Activated T-helper 1 cell treated with Interleukin-2 at 50 U/mL for 16 hours (primary cell): Measurements from ENCODE around the gene GAB3.

Source experiments
- DNase-seq: peaks from one replicate; pipeline ENCODE4 v3.0.0-alpha.2; 2020; ENCODE audit warnings: low read depth

Gene GAB3

DNA sequence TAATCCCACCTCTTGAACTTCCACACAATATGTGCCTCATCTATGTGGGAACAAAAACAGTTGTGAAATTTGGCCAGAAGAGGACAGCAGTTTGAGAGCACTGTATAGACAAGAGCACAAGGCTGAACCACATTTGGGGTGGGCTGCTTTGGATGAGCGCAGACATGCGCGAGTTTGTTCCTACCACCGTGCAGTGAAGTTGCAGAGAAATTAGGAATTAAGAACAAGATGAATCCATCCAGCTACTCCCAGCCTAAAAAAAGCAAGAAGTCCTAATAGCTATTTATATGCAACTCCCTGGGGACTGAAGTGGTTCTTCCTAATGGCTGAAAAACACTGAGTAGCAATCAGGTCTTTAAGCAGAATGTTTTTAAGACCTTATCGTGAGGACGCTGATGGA is 1.0 kb downstream of the GAB3 start:
- DNase-seq = no peak

DNA sequence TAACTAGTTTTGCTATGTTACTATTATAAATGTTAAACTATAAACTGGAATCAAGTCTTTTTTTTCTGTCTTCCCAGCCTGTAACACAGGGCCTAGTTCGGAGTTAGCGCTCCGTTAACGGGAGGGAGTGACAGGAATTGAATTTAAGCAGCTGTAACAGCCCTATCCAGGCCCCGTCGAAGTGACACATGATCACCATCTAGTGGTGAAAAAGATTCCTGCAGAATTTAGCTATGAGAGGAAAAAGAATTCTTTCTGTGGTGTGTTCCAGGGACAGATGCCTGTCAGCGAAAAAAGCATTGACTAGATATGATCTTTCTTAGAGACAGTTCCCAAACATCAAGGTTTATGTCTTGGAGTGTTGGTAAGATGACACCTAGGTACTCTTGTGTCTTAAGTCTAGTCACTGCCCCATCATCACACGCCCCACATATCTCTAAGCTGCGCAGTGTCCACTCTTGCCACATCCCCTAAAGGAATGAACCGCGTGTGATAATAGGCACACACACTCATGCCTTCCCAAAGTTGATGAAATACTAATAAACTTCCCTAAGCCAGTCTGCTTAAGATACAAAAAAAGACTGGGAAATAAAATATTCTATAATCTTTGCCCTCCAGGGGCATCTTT is 2.1 kb downstream of the GAB3 start:
- no peak for DNase-seq

DNA sequence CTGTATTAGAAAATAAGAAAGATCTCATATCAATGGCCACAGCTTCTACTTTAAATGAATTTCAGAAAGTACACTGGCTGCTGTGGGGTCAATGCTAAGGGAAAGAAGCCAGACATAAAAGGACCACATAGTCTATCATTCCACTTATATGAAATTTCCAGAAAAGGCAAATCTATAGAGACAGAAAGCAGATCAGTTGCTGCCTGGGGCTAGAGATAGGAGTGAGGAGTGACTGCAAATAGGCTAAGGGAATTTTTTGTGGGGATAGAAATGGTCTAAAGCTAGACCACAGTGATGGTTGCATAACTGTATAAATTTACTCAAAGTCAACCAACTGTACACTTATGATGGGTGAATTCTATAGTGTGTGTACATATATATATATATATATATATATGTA is 8.3 kb downstream of the GAB3 start:
- DNase-seq = no peak

DNA sequence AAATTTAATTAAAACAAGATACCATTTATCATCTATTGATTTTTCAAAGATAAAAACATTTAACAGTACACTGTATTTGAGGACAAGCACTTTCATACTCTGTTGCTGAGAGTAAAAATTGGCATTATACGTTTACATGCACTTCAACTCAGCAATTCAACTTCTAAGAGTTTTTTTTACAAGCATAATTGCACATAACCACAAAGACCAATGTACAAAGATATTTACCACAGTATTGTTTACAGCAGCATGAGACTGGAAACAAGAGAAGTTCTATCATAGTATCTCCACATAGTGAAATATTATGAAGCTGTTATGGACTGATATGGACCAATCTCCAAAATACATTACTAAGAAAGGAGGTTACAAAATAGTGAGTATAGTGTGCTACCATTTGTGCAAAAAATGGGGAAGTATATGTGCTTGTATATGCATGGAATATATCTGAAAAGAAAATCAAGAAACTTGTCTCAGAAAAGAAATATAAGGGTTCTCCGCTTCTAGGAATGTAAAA is 10.9 kb downstream of the GAB3 start:
- DNase-seq = no peak

DNA sequence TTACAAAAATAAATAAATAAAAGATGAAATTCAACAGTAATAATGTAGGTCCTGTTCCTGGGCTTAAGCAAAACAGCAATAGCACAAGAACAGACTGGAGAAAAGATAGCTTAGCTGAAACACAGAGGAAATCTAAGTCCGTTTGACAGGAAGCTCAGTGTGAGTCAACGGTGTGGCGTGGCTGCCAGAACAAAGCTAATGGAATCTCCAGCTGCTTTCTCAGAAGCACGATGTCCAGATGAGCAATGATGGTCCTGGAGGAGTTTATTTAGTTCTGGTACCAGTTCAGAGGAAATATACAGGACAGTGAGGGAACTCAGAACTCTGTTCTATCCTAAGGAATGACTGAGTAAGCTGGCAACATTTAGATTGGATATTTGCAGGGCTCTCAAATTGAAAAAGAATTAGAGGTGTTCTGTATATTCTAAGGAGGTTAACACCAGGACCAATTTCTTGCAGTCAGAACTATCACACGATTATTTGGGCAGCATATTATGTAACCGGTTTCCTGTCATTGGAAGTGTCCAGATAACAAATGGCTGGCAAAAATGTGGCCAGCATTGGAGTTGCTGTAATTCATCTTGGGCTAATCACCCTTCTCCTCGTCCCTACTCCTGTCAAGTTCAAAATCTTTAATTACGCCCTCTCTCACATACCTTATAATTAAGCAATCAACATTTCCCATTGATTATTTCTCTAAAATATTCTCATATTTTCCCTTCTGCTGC is 12.7 kb downstream of the GAB3 start:
- no peak for DNase-seq

DNA sequence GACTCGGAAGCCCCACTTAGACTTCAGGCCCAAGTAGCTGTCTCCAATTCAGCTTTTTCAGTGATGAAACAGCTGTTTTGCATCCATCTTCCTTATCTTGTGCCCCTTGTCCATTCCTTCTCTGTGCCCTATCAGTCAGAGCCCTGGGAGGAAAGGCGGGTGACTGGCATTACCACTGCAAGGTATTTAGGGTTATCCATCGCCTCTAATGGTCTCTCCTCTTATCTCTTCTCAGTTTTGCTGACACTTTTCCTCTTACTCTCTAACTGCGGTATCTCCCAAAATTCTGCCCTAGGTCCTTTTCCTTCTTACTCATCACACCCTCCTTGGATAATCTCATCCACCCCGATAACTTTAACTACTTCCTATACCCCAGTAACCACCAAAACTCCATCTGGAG is 13.7 kb downstream of the GAB3 start:
- no peak for DNase-seq

DNA sequence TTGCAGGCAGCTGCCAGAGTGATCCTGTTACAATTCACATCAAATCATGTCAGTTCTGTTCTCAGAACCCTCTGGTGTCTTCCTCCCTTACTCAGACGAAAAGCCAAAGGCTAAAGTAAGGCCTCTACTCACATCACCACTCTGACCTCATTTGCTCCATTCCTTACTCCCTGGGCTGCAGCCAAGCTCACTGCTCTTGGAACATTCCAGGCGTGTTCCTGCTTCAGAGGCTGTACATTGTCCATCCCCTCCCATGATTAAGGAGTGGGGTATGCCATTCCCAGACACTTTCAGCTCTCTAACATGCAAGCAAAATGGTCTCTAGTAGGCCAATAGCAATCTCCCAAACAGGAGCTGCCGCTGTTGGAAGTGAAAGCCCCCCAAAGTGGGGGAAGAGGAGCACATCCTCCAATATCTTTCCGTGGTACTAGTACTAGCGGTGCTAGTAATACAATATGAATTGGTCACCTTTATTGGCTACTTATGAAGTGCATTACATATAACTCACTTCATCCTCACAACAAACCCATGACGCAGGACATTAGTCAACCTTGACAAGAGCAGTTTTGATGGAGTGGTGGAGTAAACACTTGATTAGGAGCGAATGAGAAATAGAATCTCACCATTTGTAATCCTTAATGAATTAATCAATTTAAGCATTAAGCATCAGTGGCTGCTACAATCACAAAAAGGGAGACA is 15.0 kb downstream of the GAB3 start:
- no peak for DNase-seq

DNA sequence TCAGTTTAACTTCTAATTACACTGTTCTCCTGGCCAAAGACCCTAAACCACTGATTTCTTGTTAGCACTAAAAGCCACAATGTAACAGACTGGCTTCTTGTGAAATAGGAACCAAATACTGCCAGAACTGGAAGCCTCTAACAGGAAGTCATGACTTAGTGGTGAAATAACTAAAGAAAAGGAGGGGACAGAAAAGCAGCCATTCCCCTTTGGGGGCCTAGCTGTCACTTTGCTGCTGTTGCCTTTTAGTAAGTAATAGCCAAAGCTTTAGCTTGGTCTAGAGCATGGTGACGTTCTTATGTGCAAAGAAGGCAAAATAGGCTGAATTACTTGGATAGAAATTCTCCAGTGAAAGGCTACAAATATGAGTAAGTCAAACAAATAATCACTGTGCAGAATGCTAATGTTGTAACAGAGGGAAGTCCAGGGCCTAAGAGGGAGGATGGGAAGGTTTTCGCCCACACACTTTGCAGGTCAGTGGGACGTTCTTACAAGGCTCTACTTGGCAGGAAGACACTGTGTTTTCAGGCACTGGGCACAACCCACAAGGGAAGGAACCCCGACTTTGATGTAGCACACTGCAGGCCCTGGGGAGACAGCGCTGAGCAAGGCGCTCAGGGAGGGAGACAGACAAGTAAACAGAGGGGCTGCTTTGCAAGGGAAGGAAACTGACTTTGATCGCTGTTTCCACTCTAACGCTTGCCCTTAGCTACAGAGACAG is 16.7 kb downstream of the GAB3 start:
- no peak for DNase-seq

DNA sequence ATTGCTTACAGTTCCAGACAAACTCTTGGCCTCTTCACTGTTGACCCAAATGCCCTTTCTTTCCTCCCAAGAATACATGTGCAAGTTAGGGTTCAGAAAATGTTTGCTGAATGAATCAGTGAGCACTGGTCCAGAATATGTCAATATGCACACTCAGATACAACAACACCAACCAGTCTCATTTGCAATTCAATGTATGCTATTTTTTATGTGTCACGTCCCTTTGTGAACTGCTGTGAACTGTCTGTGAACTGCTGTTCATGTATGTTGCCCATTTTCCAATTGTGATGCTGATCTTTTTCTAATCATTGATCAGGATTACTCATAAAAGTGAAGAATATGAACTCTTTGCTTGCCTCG is 17.8 kb downstream of the GAB3 start:
- no peak for DNase-seq

DNA sequence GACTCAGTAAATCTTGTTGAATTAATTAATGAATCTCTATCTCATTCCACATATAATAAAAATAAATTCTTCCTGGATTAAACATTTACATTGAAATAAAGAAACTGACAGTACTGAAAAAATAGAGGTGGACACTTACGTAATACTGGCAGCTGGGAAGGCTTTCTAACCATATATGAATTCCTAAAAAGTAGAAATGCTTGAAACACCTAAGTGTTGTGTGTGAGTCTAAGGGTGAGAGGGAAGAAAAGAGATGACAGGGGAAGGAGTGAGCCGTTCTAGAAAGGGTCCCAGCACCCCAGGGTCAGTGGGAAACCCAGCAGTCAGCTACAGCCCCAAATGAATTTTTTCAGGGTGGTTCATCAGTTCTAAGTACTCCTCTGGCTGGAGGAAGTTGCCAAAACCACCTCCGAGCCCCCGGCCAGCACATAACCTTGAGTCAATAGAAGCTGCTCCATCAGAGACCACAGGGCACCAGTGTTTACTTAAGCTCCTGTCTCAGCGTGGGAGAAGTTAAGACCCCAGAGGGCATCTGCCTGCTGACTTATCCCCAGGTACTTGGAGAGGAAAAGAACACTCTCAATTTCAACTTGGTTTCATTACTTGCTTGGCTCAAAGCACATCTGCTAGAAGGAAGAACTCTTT is 18.3 kb downstream of the GAB3 start:
- DNase-seq = no peak

DNA sequence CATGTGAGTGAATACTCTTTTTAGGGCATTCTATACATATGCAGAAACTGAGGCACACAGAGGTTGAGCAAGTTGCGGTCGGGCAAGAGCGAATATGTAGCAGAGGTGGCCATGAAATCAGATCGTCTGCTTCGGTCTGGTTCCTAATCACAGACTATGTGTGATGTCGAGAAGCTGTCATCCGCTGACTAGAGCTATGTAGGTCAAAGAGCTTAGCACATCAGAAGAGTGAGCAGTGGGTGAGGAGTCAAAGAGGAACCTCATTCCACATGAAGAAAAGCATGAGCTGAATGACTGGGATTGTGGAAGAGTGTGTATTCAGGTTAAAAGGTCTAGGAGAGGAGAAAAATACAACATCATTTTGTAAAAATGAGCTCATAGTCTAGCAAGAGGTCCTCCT is 19.0 kb downstream of the GAB3 start:
- DNase-seq = no peak

DNA sequence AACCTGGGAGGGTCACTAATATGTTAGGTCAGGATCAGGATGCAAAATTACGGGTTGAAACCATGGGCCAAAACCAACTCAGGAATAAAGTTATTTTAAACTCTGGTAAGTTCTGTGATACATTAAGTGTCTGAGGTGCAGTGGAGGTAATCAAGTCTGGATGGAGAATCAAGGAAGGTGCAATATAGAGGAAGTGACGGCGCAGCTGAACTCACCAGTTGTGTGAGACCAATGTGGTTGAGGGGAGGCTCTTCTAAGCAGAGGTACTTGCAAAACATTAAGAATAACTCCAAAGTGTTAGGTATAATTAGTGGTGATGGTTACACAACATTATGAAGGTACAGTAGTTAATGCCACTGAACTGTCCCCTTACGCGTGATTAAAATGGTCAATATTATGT is 19.7 kb downstream of the GAB3 start:
- no peak for DNase-seq

DNA sequence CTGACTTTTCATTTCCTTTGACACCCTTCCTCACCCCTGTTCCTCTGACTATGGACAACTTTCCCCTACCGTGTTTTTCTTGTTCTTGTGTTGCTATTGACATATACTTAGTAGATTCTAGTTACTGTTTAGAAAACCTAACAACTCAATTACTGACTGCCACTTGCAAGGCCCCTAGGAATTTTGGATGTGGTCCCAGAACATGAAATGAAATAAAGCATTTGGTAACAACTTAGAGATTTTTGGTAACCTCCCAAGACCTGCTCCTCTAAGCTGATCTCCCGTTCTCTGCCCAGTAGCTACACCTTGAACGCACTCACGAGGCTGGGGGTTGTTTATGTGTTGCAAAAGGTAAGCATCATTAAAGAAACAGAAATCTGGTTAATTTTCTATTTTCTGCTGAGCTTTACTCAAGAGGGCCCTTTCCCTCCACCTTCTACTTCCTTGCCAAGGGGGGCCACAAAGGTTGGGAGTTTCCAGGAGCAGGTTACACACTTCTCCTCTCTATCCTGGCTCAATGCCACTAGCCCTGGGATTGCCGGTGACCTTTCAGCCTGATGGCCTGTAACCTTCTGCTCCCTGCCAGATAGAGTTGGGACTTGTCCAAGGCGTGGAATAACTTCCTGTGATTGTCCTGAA is 20.5 kb downstream of the GAB3 start:
- no peak for DNase-seq

DNA sequence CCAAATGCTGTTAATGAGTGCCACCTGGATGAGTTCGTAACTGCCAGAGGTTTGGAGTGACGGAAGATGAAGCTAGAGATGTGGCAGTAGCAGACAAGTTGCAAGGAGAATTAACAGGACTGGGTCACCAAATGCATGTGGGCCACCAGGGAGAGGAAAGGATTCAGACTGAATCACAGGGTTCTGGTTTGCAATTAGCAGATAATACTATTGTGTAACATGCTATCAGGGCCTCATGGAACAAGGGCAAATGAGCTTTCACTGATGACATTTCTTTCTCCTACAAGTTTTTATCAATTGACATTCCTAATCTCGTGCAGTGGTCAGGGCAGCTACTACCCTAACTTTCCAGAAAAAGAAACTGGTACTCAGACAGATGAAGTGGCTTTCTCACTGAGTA is 21.4 kb downstream of the GAB3 start:
- DNase-seq = no peak

DNA sequence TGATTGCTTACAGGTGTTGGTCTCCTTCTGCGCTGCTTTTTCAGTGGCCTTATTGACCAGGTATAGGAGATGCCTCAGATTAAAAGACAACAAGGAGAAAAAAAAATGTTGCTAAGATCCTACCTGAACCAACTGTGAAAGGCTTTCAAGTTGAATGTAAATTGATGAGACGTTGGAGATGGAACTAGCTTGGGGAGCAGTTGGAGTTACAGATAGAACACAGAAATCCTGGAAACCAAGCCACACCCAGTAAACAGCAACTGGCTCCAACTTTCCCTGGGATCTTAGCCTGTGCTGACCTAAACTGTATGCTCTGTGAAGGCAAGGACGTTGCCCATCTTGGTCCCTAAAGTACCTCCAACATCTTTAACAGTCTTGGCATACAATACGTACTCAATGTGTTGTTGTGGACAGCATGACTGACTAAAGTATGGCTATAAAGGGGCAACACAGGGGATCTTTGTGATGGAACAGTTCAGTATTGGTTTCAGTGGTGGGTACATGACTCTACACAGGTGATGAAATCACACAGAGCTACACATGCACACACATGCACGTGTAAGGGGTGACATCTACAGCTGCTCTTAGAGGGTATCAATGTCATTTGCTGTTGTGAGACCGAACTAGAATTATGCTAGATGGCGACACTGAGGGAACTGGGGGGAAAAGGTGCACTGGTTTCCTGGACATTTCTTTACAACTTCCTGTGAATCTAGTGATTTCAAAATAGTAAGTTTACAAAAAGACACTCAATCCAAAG is 22.3 kb downstream of the GAB3 start:
- DNase-seq = no peak

DNA sequence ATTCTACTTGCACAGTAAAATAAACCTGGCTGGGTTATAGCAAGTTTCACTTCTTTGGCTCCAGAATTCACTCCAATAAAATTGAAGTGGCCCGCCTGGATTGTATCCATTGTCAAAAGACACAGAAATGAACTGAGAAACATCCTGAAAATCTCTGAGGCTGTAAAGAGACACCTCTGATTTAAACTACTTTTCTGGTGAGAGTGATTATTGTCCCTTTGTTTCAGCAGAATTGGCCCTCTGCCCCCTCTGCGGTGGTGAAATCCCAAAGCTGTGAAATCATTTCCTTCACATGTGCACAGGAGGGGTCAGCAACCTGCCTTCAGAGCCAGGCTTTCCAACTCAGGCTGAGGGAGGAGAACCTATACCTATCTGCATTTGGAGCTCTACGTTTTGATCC is 23.0 kb downstream of the GAB3 start:
- DNase-seq = no peak

DNA sequence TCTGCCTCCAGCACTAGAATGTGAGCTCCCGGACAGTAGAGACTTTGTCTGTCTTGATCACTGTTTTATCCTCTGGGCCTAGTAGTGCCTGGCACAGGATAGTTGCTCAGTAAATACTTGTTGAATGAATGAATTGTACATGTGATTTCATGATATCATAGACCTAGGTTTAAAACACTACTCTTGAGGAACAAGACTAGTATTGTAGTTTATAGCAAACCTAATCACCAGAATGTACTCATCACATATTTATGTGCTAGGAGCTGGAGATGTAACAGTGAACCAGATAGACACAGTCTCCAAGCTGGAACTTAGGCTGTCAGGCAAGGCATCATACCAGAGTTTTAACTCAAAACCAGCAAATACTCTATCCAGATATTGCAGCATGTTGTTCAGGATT is 23.5 kb downstream of the GAB3 start:
- DNase-seq = no peak

DNA sequence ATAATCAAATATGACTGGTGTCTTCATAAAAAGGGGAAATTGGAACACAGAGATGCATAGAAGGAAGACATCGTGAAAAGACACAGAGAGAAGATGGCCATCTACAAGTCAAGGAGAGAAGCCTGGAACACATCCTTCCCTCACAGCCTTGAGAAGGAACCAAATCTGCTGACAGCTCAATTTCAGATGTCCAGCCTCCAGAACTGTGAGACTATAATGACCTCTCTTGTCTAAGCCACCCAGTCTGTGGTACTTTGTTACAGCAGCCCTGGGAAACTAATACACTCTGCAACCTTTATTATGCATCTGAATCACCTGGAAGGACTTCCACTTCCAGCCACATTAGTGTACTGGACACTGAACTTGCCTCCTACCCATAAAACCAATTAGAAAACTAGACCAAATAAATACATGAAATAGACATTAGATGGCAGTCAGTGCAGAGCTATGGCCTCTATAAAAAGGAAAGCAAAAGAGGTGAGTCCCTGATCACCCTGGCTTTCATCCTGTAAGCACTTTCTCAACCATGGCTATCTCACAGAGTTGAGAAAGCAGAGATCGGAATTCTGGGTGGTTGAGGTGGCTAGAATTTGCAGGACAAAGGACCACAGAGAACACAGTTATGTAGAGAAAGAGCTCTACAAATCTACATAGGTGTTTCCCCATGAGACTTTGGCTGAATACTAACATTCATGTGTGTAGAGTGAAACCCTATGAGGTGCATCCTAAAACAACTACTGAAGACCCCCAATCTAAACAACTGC is 25.7 kb downstream of the GAB3 start:
- DNase-seq = no peak

DNA sequence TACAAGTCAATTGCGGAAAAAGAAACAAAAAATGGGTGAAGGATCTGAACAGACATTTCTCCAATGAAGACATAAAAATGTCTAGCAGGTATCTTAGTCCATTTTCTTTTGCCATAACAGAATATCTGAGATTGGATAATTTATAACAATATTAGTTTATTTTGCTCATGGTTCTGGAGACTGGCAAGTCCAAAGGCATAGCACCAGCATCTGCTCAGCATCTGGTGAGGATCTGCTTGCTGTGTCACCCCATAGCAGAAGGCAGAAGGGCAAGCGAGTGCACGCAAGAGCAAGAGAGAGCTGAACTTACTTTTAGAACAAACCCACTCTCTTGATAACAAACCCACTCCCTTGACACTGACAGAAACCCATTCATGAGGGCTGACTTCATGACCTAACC is 29.7 kb downstream of the GAB3 start:
- no peak for DNase-seq

DNA sequence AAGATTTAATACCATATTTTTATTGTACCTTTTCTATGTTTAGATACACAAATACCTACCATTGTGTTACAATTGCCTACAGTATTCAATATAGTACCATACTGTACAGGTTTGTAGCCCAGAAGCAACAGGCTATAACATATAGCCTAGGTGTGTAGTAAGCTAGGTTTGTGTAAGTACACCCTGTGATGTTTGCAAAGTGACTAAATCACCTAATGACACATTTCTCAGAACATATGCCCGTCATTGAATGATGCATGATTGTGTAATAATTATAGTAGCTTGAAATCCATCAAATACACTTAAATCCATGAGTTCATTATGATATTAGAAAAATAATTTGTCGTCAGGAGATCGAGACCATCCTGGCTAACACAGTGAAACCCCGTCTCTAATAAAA is 30.8 kb downstream of the GAB3 start:
- no peak for DNase-seq
